Activated CD8-positive, alpha-beta T cell treated with anti-CD3 and anti-CD28 coated beads for 36 hours (primary cell): Measurements from ENCODE around the gene LEPR. TPM values are rescaled to one million over a fixed set of nuclear protein-coding genes. Genes with fewer than 3 reads are reported as not detected.

Experiments used
- ATAC-seq: fragments of 200-7000 bp; cut with Tn5 transposase; one replicate; pipeline ENCODE4 v1.10.0; 2021; ENCODE audit warnings: mild to moderate bottlenecking, moderate library complexity
- CTCF ChIA-PET: fragments of 350-600 bp; sonication (Branson Sonifier 250); formaldehyde crosslinking; loops from one replicate; lab custom pipeline; 2021; ENCODE audit warnings: antibody characterized with exemption; lab: Charles Lee
- POLR2A ChIA-PET: fragments of 350-600 bp; sonication (Branson Sonifier 250); formaldehyde crosslinking; loops from one replicate; lab custom pipeline; 2021; ENCODE audit warnings: antibody characterized with exemption; lab: Charles Lee
- DNase-seq: peaks from one replicate; pipeline ENCODE4 v3.0.0-alpha.2; 2020
- H3K27ac Mint-ChIP-seq: one replicate; pipeline ENCODE4 v1.8.0; 2021; ENCODE audit warnings: mild to moderate bottlenecking, mixed read lengths
- H3K27me3 Mint-ChIP-seq: one replicate; pipeline ENCODE4 v1.8.0; 2021; ENCODE audit warnings: mixed read lengths
- H3K36me3 Mint-ChIP-seq: one replicate; pipeline ENCODE4 v1.8.0; 2021; ENCODE audit warnings: low read depth, mixed read lengths
- H3K4me1 Mint-ChIP-seq: one replicate; pipeline ENCODE4 v1.8.0; 2021; ENCODE audit warnings: low read depth, mixed read lengths
- H3K4me3 Mint-ChIP-seq: one replicate; pipeline ENCODE4 v1.8.0; 2021; ENCODE audit warnings: mild to moderate bottlenecking, moderate library complexity, mixed read lengths
- H3K9me3 Mint-ChIP-seq: one replicate; pipeline ENCODE4 v1.8.0; 2021; ENCODE audit warnings: mixed read lengths
- CTCF ChIP-seq: fragments of 200-600 bp; IDR thresholded peaks from one replicate; pipeline ENCODE4 v1.8.0; 2022; ENCODE audit warnings: antibody characterized with exemption, mild to moderate bottlenecking
- intact Hi-C: fragments of 100-400 bp; cut with micrococcal nuclease; formaldehyde crosslinking; loops from one replicate; pipeline ENCODE4 v1.10.0; 2022
- total RNA-seq, 2 experiments: library from RNA; stranded (reverse); gene quantifications; one replicate each; pipeline ENCODE4 v1.2.3, GENCODE V29; 2021

The LEPR gene
- total RNA-seq, 2 experiments from 2014 or later = 3.0 TPM

- no peak for DNase-seq
- Mint-ChIP-seq H3K27ac (no peak overlapping the region), H3K4me1 (peaks cover 6% of the 10 kb centered on the region), H3K27me3 (no peaks in the 10 kb centered on the region), H3K36me3 (no peaks in the 10 kb centered on the region), H3K4me3 (no peak overlapping the region), H3K9me3 (no peaks in the 10 kb centered on the region)
- intact Hi-C loops = no loop called here
- ATAC-seq = no peak
- POLR2A ChIA-PET = no interaction called here
- no peak for TF ChIP-seq CTCF
- CTCF ChIA-PET = interaction anchor here (1.3 to 3.5 kb wide), 3 partner anchors 8 to 23 kb away, joined by 3 to 17 read pairs (median 8); no protein-coding TSS in a partner anchor
Measured at GRCh38 chr1:65417729-65418128, 2.7 kb upstream of the LEPR start.

GRCh38 chr1:65418522-65419185 lies 1.8 kb upstream of the LEPR start:
- DNase-seq = no peak
- POLR2A ChIA-PET = interaction anchor here (0.7 to 1.4 kb wide), 2 partner anchors 9 to 10 kb away, joined by 3 read pairs; no protein-coding TSS in a partner anchor
- Mint-ChIP-seq H3K27me3 (no peaks in the 10 kb centered on the region), H3K27ac (no peak overlapping the region), H3K36me3 (no peaks in the 10 kb centered on the region), H3K4me3 (peak overlapping the region; percentile 25), H3K9me3 (no peaks in the 10 kb centered on the region), H3K4me1 (peaks cover 6% of the 10 kb centered on the region)
- TF ChIP-seq CTCF = no peak
- intact Hi-C loops = no loop called here
- CTCF ChIA-PET = interaction anchor here (1.6 to 3.5 kb wide), 5 partner anchors 12 to 182 kb away, joined by 4 to 17 read pairs (median 9); no protein-coding TSS in a partner anchor
- no peak for ATAC-seq

- POLR2A ChIA-PET = interaction anchor here (0.6 to 1.6 kb wide), 4 partner anchors 11 to 154 kb away, joined by 3 to 9 read pairs (median 3); no protein-coding TSS in a partner anchor
- intact Hi-C loops = loop anchor here (5.0 kb wide), 1 partner anchor 168 kb away; no protein-coding TSS in a partner anchor
- H3K27me3 Mint-ChIP-seq = no peaks in the 10 kb centered on the region
- no peak overlapping the region for H3K4me3 Mint-ChIP-seq
- DNase-seq = peak; percentile 99
- ATAC-seq = peak; percentile 96
- no peaks in the 10 kb centered on the region for H3K9me3 Mint-ChIP-seq
- H3K4me1 Mint-ChIP-seq = peaks cover 6% of the 10 kb centered on the region
- no peak for TF ChIP-seq CTCF
- H3K36me3 Mint-ChIP-seq = peaks cover 4% of the 10 kb centered on the region
- peak overlapping the region; percentile 93 for H3K27ac Mint-ChIP-seq
- CTCF ChIA-PET = interaction anchor here (0.7 to 3.5 kb wide), 10 partner anchors 9 to 360 kb away, joined by 3 to 17 read pairs (median 4); no protein-coding TSS in a partner anchor
Measured at GRCh38 chr1:65419681-65420589, 533 bp upstream of the LEPR start.

- H3K4me1 Mint-ChIP-seq = peaks cover 6% of the 10 kb centered on the region
- H3K9me3 Mint-ChIP-seq = no peaks in the 10 kb centered on the region
- no peak for TF ChIP-seq CTCF
- peaks cover 19% of the 10 kb centered on the region for H3K36me3 Mint-ChIP-seq
- intact Hi-C loops = loop anchor here (5.0 kb wide), 1 partner anchor 169 kb away; no protein-coding TSS in a partner anchor
- DNase-seq (no peak), ATAC-seq (no peak)
- H3K4me3 Mint-ChIP-seq = no peak overlapping the region
- H3K27me3 Mint-ChIP-seq = no peaks in the 10 kb centered on the region
- H3K27ac Mint-ChIP-seq = no peak overlapping the region
- ChIA-PET CTCF (interaction anchor here (1.0 to 1.5 kb wide), 2 partner anchors 9 to 28 kb away, joined by 3 to 10 read pairs; no protein-coding TSS in a partner anchor), POLR2A (no interaction called here)
Measured at GRCh38 chr1:65421351-65422025, 1.0 kb downstream of the LEPR start.
